A549 (cell line): ENCODE data around the gene AMFR.

Experiments used
- BCL3 ChIP-seq: fragments of >200 bp; sonication (Bioruptor Twin); formaldehyde crosslinking; IDR thresholded peaks from 3 replicates; pipeline ENCODE4 v1.6.1; 2016
- CTCF ChIP-seq: fragments of >200 bp; sonication (Bioruptor Twin); formaldehyde crosslinking; IDR thresholded peaks from 3 replicates; pipeline ENCODE4 v1.5.1; 2016
- HOXA7 ChIP-seq: fragments of 250-450 bp; sonication (Bioruptor Pico); IDR thresholded peaks from 2 replicates; pipeline ENCODE4 v1.5.0; 2020; ENCODE audit warnings: mild to moderate bottlenecking, moderate library complexity

GRCh38 chr16:56423584-56424403, 1.6 kb downstream of the AMFR start:
- no peak for TF ChIP-seq CTCF
- no peak for TF ChIP-seq BCL3
- TF ChIP-seq HOXA7 (CRISPR knock-in tag), result no peak
